Measurements from ENCODE around the gene ATRN. TPM values are rescaled to one million over a fixed set of nuclear protein-coding genes. Genes with fewer than 3 reads are reported as not detected.

ATRN gene
- total RNA-seq, 4 donors from 2014 or later: 24.0 to 31.5 (median 26.4) TPM

- Histone ChIP-seq H3K9me3 (peaks cover 0 to 21% (median 0%) of the 10 kb centered on the region in 4 donors), H3K27me3 (peaks cover 0 to 4% of the 10 kb centered on the region in 2 donors), H3K36me3 (peaks cover 0 to 30% (median 0%) of the 10 kb centered on the region in 3 donors), H3K4me1 (no peaks in the 10 kb centered on the region), H3K27ac (no peak overlapping the region), H3K4me3 (no peak overlapping the region)
- WGBS, 2 donors: 63 to 70% methylated on average over 2 of the region's 2 CpGs
- no peak for TF ChIP-seq CTCF (IDR thresholded peaks at IDR 0.05)
- TF ChIP-seq POLR2A (IDR thresholded peaks at IDR 0.05): no peak
- TF ChIP-seq EP300 (IDR thresholded peaks at IDR 0.05): no peak
- no peak for DNase-seq (ENCODE audit: low spot score in 2 of 2)
Measured at GRCh38 chr20:3653921-3654320, 183.1 kb downstream of the ATRN start.

GRCh38 chr20:3654326-3655130 lies 183.7 kb downstream of the ATRN start:
- H3K9me3 ChIP-seq: peaks cover 0 to 21% (median 0%) of the 10 kb centered on the region in 4 donors
- TF ChIP-seq EP300 (IDR thresholded peaks at IDR 0.05) (no peak), POLR2A (IDR thresholded peaks at IDR 0.05) (no peak), CTCF (IDR thresholded peaks at IDR 0.05) (no peak)
- H3K4me3 ChIP-seq: no peak overlapping the region
- WGBS, 2 donors: 84% methylated on average over 15 to 17 of the region's 17 CpGs
- H3K27me3 ChIP-seq: peaks cover 0 to 10% of the 10 kb centered on the region in 2 donors
- H3K36me3 ChIP-seq: peaks cover 0 to 24% (median 0%) of the 10 kb centered on the region in 3 donors
- H3K4me1 ChIP-seq: no peaks in the 10 kb centered on the region
- no peak overlapping the region for H3K27ac ChIP-seq
- no peak for DNase-seq (ENCODE audit: low spot score in 2 of 2)

DNA sequence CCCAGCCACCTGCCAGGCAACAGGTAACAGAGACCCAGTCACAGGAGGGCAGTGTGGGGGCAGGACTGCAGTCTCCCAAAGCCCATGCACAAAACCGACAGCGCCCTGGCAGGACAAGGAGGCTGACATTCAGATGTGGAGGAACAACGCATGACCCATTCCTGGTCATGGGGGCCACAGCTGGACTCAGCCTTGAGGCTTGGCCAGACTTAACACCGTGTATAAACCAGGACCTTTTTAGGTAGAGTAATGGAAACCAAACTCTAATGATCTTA lies 184.2 kb downstream of the ATRN start:
- Histone ChIP-seq H3K27me3 (peaks cover 0 to 16% of the 10 kb centered on the region in 2 donors), H3K27ac (no peak overlapping the region), H3K9me3 (peaks cover 0 to 21% (median 0%) of the 10 kb centered on the region in 4 donors), H3K36me3 (peaks cover 0 to 18% (median 0%) of the 10 kb centered on the region in 3 donors), H3K4me1 (no peaks in the 10 kb centered on the region), H3K4me3 (no peak overlapping the region)
- 76 to 93% methylated on average over 4 of the region's 4 CpGs for WGBS, 2 donors
- TF ChIP-seq POLR2A (IDR thresholded peaks at IDR 0.05) (no peak), EP300 (IDR thresholded peaks at IDR 0.05) (no peak), CTCF (IDR thresholded peaks at IDR 0.05) (no peak)
- DNase-seq (ENCODE audit: low spot score in 2 of 2): no peak

- Histone ChIP-seq H3K4me1 (peaks cover 0 to 11% (median 2%) of the 10 kb centered on the region in 4 donors), H3K36me3 (peaks cover 0 to 6% (median 0%) of the 10 kb centered on the region in 3 donors), H3K27me3 (peaks cover 0 to 45% of the 10 kb centered on the region in 2 donors), H3K27ac (no peak overlapping the region), H3K9me3 (peaks cover 0 to 19% (median 0%) of the 10 kb centered on the region in 4 donors), H3K4me3 (no peak overlapping the region)
- 82 to 85% methylated on average over 7 of the region's 7 CpGs for WGBS, 2 donors
- TF ChIP-seq EP300 (IDR thresholded peaks at IDR 0.05) (no peak), POLR2A (IDR thresholded peaks at IDR 0.05) (no peak), CTCF (IDR thresholded peaks at IDR 0.05) (no peak)
- DNase-seq (ENCODE audit: low spot score in 2 of 2): no peak
Measured at GRCh38 chr20:3658019-3658715, 187.3 kb downstream of the ATRN start.

Measured in tibial nerve (tissue), 4 donors.